ENCODE measurements around the gene NUPR1.

DNA sequence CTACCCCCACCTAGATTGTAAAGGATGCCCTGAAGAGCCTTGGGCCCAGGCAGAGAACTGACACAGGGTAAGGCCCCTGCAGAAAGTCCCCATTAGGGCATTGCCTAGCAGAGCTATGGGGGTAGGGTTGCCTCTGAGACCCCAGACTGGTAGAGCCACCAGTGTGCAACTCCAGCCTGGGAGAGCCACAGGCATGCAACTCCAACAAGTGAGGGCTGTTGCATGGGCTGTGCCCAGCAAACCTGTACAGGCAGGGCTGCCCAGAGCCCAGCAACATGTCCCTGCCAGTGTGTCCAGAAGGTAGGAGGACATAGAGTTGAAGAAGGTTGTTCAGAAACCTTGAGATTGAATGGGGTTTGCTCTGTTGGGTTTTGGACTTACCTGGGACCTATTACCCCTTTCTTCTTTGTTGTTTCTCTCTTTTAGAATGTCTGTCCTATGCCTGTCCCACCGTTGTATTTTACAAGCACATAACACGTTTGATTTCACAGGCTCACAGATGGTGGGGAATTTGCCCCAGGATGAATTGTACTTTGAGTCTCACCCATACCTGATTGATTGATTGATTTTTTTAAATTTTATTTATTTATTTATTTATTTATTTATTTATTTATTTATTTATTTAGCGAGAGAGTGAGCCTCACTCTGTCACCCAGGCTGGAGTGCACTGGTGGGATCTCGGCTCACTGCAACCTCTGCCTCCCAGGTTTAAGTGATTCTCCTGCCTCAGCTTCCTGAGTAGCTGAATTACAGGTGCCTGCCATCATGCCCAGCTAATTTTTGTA is 31.4 kb upstream of the NUPR1 start:
- TF ChIP-seq, protein P1, sequence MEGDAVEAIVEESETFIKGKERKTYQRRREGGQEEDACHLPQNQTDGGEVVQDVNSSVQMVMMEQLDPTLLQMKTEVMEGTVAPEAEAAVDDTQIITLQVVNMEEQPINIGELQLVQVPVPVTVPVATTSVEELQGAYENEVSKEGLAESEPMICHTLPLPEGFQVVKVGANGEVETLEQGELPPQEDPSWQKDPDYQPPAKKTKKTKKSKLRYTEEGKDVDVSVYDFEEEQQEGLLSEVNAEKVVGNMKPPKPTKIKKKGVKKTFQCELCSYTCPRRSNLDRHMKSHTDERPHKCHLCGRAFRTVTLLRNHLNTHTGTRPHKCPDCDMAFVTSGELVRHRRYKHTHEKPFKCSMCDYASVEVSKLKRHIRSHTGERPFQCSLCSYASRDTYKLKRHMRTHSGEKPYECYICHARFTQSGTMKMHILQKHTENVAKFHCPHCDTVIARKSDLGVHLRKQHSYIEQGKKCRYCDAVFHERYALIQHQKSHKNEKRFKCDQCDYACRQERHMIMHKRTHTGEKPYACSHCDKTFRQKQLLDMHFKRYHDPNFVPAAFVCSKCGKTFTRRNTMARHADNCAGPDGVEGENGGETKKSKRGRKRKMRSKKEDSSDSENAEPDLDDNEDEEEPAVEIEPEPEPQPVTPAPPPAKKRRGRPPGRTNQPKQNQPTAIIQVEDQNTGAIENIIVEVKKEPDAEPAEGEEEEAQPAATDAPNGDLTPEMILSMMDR (IDR thresholded peaks at IDR 0.05; ENCODE audit: insufficient read depth, low read length), result no peak
- TF ChIP-seq, protein P2, sequence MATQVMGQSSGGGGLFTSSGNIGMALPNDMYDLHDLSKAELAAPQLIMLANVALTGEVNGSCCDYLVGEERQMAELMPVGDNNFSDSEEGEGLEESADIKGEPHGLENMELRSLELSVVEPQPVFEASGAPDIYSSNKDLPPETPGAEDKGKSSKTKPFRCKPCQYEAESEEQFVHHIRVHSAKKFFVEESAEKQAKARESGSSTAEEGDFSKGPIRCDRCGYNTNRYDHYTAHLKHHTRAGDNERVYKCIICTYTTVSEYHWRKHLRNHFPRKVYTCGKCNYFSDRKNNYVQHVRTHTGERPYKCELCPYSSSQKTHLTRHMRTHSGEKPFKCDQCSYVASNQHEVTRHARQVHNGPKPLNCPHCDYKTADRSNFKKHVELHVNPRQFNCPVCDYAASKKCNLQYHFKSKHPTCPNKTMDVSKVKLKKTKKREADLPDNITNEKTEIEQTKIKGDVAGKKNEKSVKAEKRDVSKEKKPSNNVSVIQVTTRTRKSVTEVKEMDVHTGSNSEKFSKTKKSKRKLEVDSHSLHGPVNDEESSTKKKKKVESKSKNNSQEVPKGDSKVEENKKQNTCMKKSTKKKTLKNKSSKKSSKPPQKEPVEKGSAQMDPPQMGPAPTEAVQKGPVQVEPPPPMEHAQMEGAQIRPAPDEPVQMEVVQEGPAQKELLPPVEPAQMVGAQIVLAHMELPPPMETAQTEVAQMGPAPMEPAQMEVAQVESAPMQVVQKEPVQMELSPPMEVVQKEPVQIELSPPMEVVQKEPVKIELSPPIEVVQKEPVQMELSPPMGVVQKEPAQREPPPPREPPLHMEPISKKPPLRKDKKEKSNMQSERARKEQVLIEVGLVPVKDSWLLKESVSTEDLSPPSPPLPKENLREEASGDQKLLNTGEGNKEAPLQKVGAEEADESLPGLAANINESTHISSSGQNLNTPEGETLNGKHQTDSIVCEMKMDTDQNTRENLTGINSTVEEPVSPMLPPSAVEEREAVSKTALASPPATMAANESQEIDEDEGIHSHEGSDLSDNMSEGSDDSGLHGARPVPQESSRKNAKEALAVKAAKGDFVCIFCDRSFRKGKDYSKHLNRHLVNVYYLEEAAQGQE (IDR thresholded peaks at IDR 0.05; ENCODE audit: insufficient replicate concordance, low read depth), result no peak
- TF ChIP-seq POLR2AphosphoS5 (IDR thresholded peaks at IDR 0.05; ENCODE audit: low read depth), result no peak

Measured in HL-60 (cell line).